Measurements from ENCODE around the gene FAM180A. TPM values are rescaled to one million over a fixed set of nuclear protein-coding genes. Genes with fewer than 3 reads are reported as not detected.

Gene FAM180A
- total RNA-seq, 1 donor, result 3.0 TPM

- TF ChIP-seq CTCF (IDR thresholded peaks at IDR 0.05; ENCODE audit: insufficient read depth, low read depth, low read length), result no peak
- DNase-seq (ENCODE audit: low read depth), result no peak
- H3K4me3 ChIP-seq (ENCODE audit: low read depth, low read length), result no peak overlapping the region
These were observed 24.9 kb upstream of the FAM180A start for GRCh38 chr7:135773464-135773863.

DNA sequence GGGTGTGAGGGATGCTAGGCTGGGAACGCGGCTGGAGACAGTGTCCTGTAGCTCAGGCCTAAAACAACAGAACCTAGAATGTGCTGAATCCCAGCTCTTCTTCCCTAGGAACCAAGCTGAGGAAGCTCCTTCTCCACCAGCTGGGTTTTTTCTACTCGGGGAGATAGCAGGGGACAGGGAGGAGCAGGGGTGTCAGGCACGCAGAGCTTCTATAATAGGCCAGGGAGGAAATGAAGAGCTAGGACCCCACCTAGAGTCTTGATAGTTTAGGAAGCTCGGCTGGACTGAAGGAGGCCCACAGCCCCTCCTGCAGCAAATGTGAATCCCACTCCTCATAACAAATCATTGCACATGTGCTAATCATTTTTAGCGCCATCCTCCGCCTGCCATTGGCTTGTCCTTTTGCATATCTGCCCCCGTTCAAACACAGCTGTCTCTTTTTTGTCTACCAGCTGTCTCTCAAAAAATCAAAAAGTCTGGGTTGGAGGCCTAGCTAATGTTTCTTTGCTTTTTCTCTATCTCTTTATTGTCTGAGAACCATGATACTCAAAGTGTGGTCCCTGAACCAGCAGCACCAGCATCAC lies 24.1 kb upstream of the FAM180A start:
- no peak overlapping the region for H3K4me3 ChIP-seq (ENCODE audit: low read depth, low read length)
- no peak for TF ChIP-seq CTCF (IDR thresholded peaks at IDR 0.05; ENCODE audit: insufficient read depth, low read depth, low read length)
- peak; percentile 20 for DNase-seq (ENCODE audit: low read depth)

- no peak overlapping the region for H3K4me3 ChIP-seq (ENCODE audit: low read depth, low read length)
- DNase-seq (ENCODE audit: low read depth), result peak; percentile 85
- no peak for TF ChIP-seq CTCF (IDR thresholded peaks at IDR 0.05; ENCODE audit: insufficient read depth, low read depth, low read length)
These were observed 23.5 kb upstream of the FAM180A start for GRCh38 chr7:135771961-135772638.

GRCh38 chr7:135771051-135771450 lies 22.4 kb upstream of the FAM180A start:
- no peak for DNase-seq (ENCODE audit: low read depth)
- no peak overlapping the region for H3K4me3 ChIP-seq (ENCODE audit: low read depth, low read length)
- no peak for TF ChIP-seq CTCF (IDR thresholded peaks at IDR 0.05; ENCODE audit: insufficient read depth, low read depth, low read length)

- TF ChIP-seq CTCF (IDR thresholded peaks at IDR 0.05; ENCODE audit: insufficient read depth, low read depth, low read length), result no peak
- DNase-seq (ENCODE audit: low read depth), result peak; percentile 76
- H3K4me3 ChIP-seq (ENCODE audit: low read depth, low read length), result no peak overlapping the region
These were observed 21.6 kb upstream of the FAM180A start for GRCh38 chr7:135770139-135770710.

DNA sequence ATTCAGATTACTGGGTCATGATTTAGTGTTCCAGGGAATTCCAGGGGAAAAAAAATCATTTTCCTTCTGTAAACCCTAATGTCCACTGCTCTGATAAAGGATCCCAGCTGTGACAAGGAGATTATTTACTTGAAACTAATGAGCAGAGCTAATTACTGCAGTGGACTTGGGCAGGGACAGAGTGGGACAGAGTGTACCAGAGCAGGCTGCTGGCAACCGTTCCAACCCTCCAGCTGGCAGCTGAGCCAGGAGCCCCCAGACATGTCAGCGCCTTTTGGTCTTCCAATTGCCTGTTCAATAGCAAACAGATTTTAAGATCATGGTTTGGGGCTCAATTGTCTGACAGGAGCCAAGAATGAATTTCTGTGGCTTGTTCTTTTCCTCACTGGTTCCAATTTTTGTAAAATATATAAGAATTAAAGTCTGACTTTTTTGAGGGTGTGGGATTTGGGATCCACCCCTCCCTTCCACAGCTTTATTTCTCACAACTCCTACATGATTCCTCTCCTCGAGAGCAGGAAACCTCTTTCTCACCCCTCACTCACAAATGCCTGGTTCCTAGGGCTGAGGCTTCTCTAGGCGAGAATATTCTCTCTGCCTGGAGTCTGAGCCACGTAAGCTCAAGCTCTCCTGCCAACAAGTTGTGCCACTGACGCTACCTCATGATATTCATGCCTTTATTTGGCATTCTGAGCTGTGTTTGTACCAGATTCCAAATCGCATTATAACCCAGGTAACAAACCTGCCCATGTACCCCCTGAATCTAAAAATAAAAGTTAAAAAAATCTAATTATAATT lies 20.6 kb upstream of the FAM180A start:
- TF ChIP-seq CTCF (IDR thresholded peaks at IDR 0.05; ENCODE audit: insufficient read depth, low read depth, low read length), result no peak
- no peak for DNase-seq (ENCODE audit: low read depth)
- H3K4me3 ChIP-seq (ENCODE audit: low read depth, low read length), result no peak overlapping the region

Data from fibroblast of villous mesenchyme (primary cell).